K562 (cell line): ENCODE data around the gene PCBP4. TPM values are rescaled to one million over a fixed set of nuclear protein-coding genes. Genes with fewer than 3 reads are reported as not detected.

Source experiments
- ATAC-seq: fragments of 200-7000 bp; cut with Tn5 transposase; 3 replicates; pipeline ENCODE4 v1.9.1; 2020; ENCODE audit warnings: moderate library complexity
- BruUV-seq: library from RNA; stranded (reverse); fragments of 400-500 nt; replicated peaks from 2 replicates; lab custom pipeline; 2021; lab: Mats Ljungman, UMichigan
- CTCF ChIA-PET: fragments of 300-600 bp; formaldehyde crosslinking; extraction: SDS; loops from one replicate; lab custom pipeline; 2021; ENCODE audit warnings: low intra/inter-chr PET ratio; lab: Yijun Ruan, JAX
- POLR2A ChIA-PET: fragments of 300-600, 350-650 bp; sonication (Branson Sonifier 250); formaldehyde crosslinking; extraction: SDS; loops from one replicate; lab custom pipeline; 2021; ENCODE audit warnings: antibody characterized with exemption, inconsistent platforms; lab: Yijun Ruan, JAX
- DNase-seq, 4 experiments: peaks; one replicate each; pipeline versions ENCODE4 v3.0.0 to v3.0.0-alpha.2; 2011 to 2018; ENCODE audit warnings: low spot score in 3 of 4, mixed read lengths in 3 of 4; ENCODE audit errors: extremely low read depth in 1 of 4
- FAIRE-seq: peaks from 2 replicates; lab custom pipeline; 2011; peaks lifted over from hg19 to GRCh38; lab: Jason Lieb, UNC
- H2AFZ ChIP-seq: 2 replicates; pipeline ENCODE4 v1.6.0; 2011; ENCODE audit warnings: low read depth, low read length, control low read depth, inconsistent platforms
- H3K27ac ChIP-seq: fragments of 200-600 bp; 3 replicates; pipeline ENCODE4 v1.8.0; 2011; ENCODE audit warnings: low read depth, mild to moderate bottlenecking, control low read depth, inconsistent platforms, low read length, moderate library complexity, mixed read lengths; ENCODE audit errors: extremely low read depth
- H3K27me3 ChIP-seq, 2 experiments: fragments of 300-600 bp in 1 of 2; 2 replicates in 1 of 2; 3 replicates in 1 of 2; pipeline versions ENCODE4 v1.6.0 to v1.8.0; 2011; ENCODE audit warnings: inconsistent platforms in 2 of 2, low read length in 2 of 2, mild to moderate bottlenecking in 1 of 2, mixed read lengths in 1 of 2, moderate library complexity in 1 of 2; ENCODE audit not compliant: control insufficient read depth in 2 of 2, insufficient read depth in 2 of 2
- H3K36me3 ChIP-seq: fragments of 300-600 bp; 3 replicates; pipeline ENCODE4 v1.8.0; 2011; ENCODE audit warnings: mild to moderate bottlenecking, low read length, inconsistent platforms; ENCODE audit not compliant: control insufficient read depth, insufficient read depth
- H3K4me1 ChIP-seq, 2 experiments: fragments of 200-600 bp in 1 of 2; replicated peaks in 1 of 2; 2 replicates in 1 of 2; 3 replicates in 1 of 2; pipeline versions ENCODE4 v1.5.1 to v1.8.0; 2011; ENCODE audit warnings: inconsistent platforms in 2 of 2, low read length in 2 of 2, mild to moderate bottlenecking in 1 of 2, mixed read lengths in 1 of 2, moderate library complexity in 1 of 2; ENCODE audit not compliant: control insufficient read depth in 2 of 2, insufficient read depth in 2 of 2
- H3K4me2 ChIP-seq: 2 replicates; pipeline ENCODE4 v1.6.1; 2011; ENCODE audit warnings: low read length, control low read depth, inconsistent platforms, mixed read lengths; ENCODE audit not compliant: insufficient read depth
- H3K4me3 ChIP-seq: fragments of 200-600 bp; sonication (generic), shearing (Covaris generic); 2 replicates; pipeline ENCODE4 v1.5.1; 2016; ENCODE audit warnings: control low read depth, inconsistent platforms
- H3K79me2 ChIP-seq: fragments of 200-600 bp; 3 replicates; pipeline ENCODE4 v1.8.0; 2011; ENCODE audit warnings: low read length, inconsistent platforms; ENCODE audit not compliant: control insufficient read depth, insufficient read depth
- H3K9ac ChIP-seq, 2 experiments: 2 replicates each; pipeline versions ENCODE4 v1.6.0 to v1.6.1; 2011; ENCODE audit warnings: low read depth in 2 of 2, low read length in 2 of 2, control low read depth in 1 of 2, inconsistent platforms in 1 of 2, mild to moderate bottlenecking in 1 of 2, mixed read lengths in 1 of 2; ENCODE audit not compliant: insufficient read depth in 1 of 2
- H3K9me1 ChIP-seq: one replicate; pipeline ENCODE4 v1.6.0; 2011; ENCODE audit warnings: inconsistent platforms, mild to moderate bottlenecking, low read length, moderate library complexity; ENCODE audit not compliant: control insufficient read depth, insufficient read depth
- H3K9me3 ChIP-seq: replicated peaks from 2 replicates; pipeline ENCODE4 v1.5.1; 2011; ENCODE audit warnings: low read depth, low read length, inconsistent platforms; ENCODE audit not compliant: control insufficient read depth, insufficient read depth
- H4K20me1 ChIP-seq: replicated peaks from 2 replicates; pipeline ENCODE4 v1.6.1; 2011; ENCODE audit warnings: low read length, inconsistent platforms, mixed read lengths; ENCODE audit not compliant: control insufficient read depth, insufficient read depth
- HEY1 ChIP-seq: fragments of 250-450 bp; sonication (Bioruptor Pico); IDR thresholded peaks from 2 replicates; pipeline ENCODE4 v1.5.0; 2020; ENCODE audit warnings: mild to moderate bottlenecking, moderate library complexity, borderline replicate concordance
- MEF2A ChIP-seq: IDR thresholded peaks from 2 replicates; pipeline ENCODE4 v1.6.1; 2011; ENCODE audit warnings: low read depth, mild to moderate bottlenecking, low read length, moderate library complexity; ENCODE audit not compliant: control insufficient read depth
- POLR2G ChIP-seq: fragments of 200-400 bp; formaldehyde crosslinking; IDR thresholded peaks from 2 replicates; pipeline ENCODE4 v1.6.1; 2017; ENCODE audit warnings: low read depth, mild to moderate bottlenecking, antibody characterized with exemption, low read length, moderate library complexity
- RBFOX2 ChIP-seq: fragments of 200-400 bp; formaldehyde crosslinking; IDR thresholded peaks from 2 replicates; pipeline ENCODE4 v1.6.1; 2017; ENCODE audit warnings: low read depth, mild to moderate bottlenecking, low read length, moderate library complexity
- WGBS: fragments of 100-300 bp; shearing (Covaris generic); methylation state at CpG from one replicate; pipeline ENCODE4 v1.1.6; 2016; ENCODE audit warnings: low coverage, mixed read lengths; ENCODE audit not compliant: insufficient coverage; ENCODE audit errors: missing lambda C conversion rate; 5-methylcytosine and 5-hydroxymethylcytosine counted together
- in situ Hi-C: fragments of 300-500 bp; cut with MboI; formaldehyde crosslinking; loops from 4 replicates; pipeline ENCODE4 v1.15.0; 2018; ENCODE audit warnings: inconsistent platforms, mixed read lengths
- intact Hi-C: fragments of 100-400 bp; cut with micrococcal nuclease; formaldehyde crosslinking; loops from 2 replicates; pipeline ENCODE4 v1.14.2; 2022
- polyA plus RNA-seq, 8 experiments: library from polyadenylated mRNA; depleted of rRNA in 4 of 8; stranded (reverse) in 5 of 8; unstranded in 3 of 8; fragments of >200 nt; fragmentation: Nextera tagmentation in 2 of 8; fragmentation: Illumina TruSeq in 1 of 8; extraction: Ambion mirVana in 2 of 8; extraction: Trizol in 1 of 8; gene quantifications; 2 replicates each; pipeline versions ENCODE4 v1.2.1 to v1.2.3, GENCODE V29; 2011 to 2014; ENCODE audit warnings: inconsistent platforms in 1 of 8, missing spikeins in 1 of 8
- total RNA-seq, 7 experiments: library from RNA; depleted of rRNA in 6 of 7; stranded (reverse); fragments of >200 nt in 6 of 7; fragmentation: Illumina TruSeq in 2 of 7; extraction: Trizol in 2 of 7; gene quantifications; 2 replicates each; pipeline versions ENCODE4 v1.2.1 to v1.2.3, GENCODE V29; 2011 to 2021; ENCODE audit warnings: low replicate concordance in 1 of 7
- TF ChIP-seq, protein P1 (sequence below), 2 experiments: fragments of 450-650 bp; formaldehyde crosslinking in 1 of 2; IDR thresholded peaks; 2 replicates each; pipeline versions ENCODE4 v1.4.0 to v1.6.1; 2014 to 2020; ENCODE audit warnings: mild to moderate bottlenecking in 2 of 2, borderline replicate concordance in 1 of 2, low read depth in 1 of 2

PCBP4 gene
- total and polyA plus RNA-seq, 9 of the 15 experiments (the other 6 are each of a cell fraction or from before 2014, with no cell fraction given), result 0.06 to 5.8 (median 2.6) TPM

DNA sequence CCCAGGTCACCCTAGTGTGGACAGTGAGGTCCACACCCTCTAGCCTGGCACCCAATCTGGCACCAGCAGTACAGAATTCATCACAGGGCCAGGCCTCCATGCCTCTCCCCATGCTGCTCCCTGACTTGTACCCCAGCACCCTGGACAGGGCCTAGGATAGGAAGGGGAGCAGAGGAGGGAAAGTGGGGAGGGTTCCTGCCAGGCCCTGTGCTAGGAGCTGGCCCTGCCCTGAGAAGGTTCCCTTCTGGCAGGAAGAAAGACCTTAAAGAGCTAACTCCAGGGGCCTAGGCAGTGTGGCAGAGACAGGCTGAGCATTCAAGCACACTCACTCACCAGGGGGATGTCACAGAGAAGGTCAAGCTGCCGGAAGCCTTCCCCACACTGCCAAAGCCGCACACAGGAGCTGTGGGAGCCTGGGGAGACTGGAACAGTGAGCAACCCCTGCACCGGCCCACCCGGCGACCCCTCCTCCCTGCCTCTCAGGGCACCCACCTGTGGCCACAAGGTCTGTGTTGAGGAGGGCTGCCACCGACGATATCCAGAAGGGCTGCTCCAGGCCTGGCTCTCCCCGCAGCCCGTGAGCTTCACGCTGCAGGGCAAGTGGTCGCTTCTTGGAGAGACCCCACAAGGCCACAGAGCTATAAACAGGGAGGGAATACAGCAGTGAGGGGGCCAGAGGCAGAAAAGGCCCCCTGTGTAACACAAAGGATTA, 33.0 kb downstream of the PCBP4 start:
- H3K36me3 ChIP-seq, result peaks cover 63% of the 10 kb centered on the region; the same call in 2 of the 3 replicates
- H3K9ac ChIP-seq, result no peak overlapping the region
- in situ Hi-C loops, result no loop called here
- TF ChIP-seq MEF2A (no peak), HEY1 (CRISPR knock-in tag) (no peak), POLR2G (0 out of 2 replicates have a peak, but pooled peaks have one; percentile 5), RBFOX2 (0 out of 2 replicates have a peak, but pooled peaks have one; percentile 17)
- TF ChIP-seq, protein P1, sequence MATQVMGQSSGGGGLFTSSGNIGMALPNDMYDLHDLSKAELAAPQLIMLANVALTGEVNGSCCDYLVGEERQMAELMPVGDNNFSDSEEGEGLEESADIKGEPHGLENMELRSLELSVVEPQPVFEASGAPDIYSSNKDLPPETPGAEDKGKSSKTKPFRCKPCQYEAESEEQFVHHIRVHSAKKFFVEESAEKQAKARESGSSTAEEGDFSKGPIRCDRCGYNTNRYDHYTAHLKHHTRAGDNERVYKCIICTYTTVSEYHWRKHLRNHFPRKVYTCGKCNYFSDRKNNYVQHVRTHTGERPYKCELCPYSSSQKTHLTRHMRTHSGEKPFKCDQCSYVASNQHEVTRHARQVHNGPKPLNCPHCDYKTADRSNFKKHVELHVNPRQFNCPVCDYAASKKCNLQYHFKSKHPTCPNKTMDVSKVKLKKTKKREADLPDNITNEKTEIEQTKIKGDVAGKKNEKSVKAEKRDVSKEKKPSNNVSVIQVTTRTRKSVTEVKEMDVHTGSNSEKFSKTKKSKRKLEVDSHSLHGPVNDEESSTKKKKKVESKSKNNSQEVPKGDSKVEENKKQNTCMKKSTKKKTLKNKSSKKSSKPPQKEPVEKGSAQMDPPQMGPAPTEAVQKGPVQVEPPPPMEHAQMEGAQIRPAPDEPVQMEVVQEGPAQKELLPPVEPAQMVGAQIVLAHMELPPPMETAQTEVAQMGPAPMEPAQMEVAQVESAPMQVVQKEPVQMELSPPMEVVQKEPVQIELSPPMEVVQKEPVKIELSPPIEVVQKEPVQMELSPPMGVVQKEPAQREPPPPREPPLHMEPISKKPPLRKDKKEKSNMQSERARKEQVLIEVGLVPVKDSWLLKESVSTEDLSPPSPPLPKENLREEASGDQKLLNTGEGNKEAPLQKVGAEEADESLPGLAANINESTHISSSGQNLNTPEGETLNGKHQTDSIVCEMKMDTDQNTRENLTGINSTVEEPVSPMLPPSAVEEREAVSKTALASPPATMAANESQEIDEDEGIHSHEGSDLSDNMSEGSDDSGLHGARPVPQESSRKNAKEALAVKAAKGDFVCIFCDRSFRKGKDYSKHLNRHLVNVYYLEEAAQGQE (IDR thresholded peaks at IDR 0.05; ENCODE audit: borderline replicate concordance), result peak; percentile 56; the same call in 1 of the 2 replicates
- TF ChIP-seq, protein P1 (CRISPR knock-in tag; IDR thresholded peaks at IDR 0.05; ENCODE audit: low read depth), result no peak
- no peaks in the 10 kb centered on the region for H3K9me3 ChIP-seq
- FAIRE-seq, result no peak
- H3K27ac ChIP-seq, result no peak overlapping the region
- no peaks in the 10 kb centered on the region for H3K27me3 ChIP-seq
- H3K4me3 ChIP-seq, result no peak overlapping the region
- no TSS peak for BruUV-seq
- intact Hi-C loops, result no loop called here
- POLR2A ChIA-PET, result interaction anchor here (0.6 kb wide), 1 partner anchor 305 kb away, joined by 3 read pairs; no protein-coding TSS in a partner anchor
- H2AFZ ChIP-seq, result no peak overlapping the region
- CTCF ChIA-PET, result no interaction called here
- ATAC-seq, result no peak
- peaks cover 2 to 5% of the 10 kb centered on the region in 2 experiments; a peak in 3 of 5 replicates for H3K4me1 ChIP-seq
- H3K9me1 ChIP-seq, result peaks cover 5% of the 10 kb centered on the region
- DNase-seq, result no peak
- no peaks in the 10 kb centered on the region for H4K20me1 ChIP-seq
- WGBS, result 91% methylated on average over 7 of the region's 11 CpGs
- H3K4me2 ChIP-seq, result no peak overlapping the region
- H3K79me2 ChIP-seq, result peaks cover 10% of the 10 kb centered on the region
